IPS-18c (cell line): Measurements from ENCODE around the gene WFDC8.

Experiments
- H3K4me3 ChIP-seq: 2 replicates; pipeline ENCODE4 v1.7.0; 2013; ENCODE audit warnings: low read depth, mild to moderate bottlenecking, low read length, moderate library complexity; ENCODE audit not compliant: insufficient read depth
- H3K9me3 ChIP-seq: one replicate; pipeline ENCODE4 v1.6.1; 2013; ENCODE audit warnings: mild to moderate bottlenecking, low read length, moderate library complexity; ENCODE audit not compliant: control insufficient read depth, insufficient read depth

The WFDC8 gene

GRCh38 chr20:45508068-45508886 is 70.8 kb downstream of the WFDC8 start:
- no peak overlapping the region for H3K4me3 ChIP-seq
- peaks cover 2% of the 10 kb centered on the region for H3K9me3 ChIP-seq

- Histone ChIP-seq H3K4me3 (no peak overlapping the region), H3K9me3 (peaks cover 2% of the 10 kb centered on the region)
Observed at GRCh38 chr20:45507011-45507820, 71.9 kb downstream of the WFDC8 start.

- H3K9me3 ChIP-seq: peaks cover 2% of the 10 kb centered on the region
- no peak overlapping the region for H3K4me3 ChIP-seq
Observed at GRCh38 chr20:45506398-45506797, 72.7 kb downstream of the WFDC8 start.

GRCh38 chr20:45503403-45503802 is 75.7 kb downstream of the WFDC8 start:
- H3K4me3 ChIP-seq: no peak overlapping the region

GRCh38 chr20:45502561-45502960 is 76.5 kb downstream of the WFDC8 start:
- H3K9me3 ChIP-seq: peaks cover 2% of the 10 kb centered on the region
- H3K4me3 ChIP-seq: no peak overlapping the region

More at GRCh38 chr20:45503403-45503802, 75.7 kb downstream of the WFDC8 start:
- H3K9me3 ChIP-seq: peaks cover 2% of the 10 kb centered on the region
